GM18951 (cell line): ENCODE data around the gene SLC6A15.

Source experiments
- POLR2A ChIP-seq: IDR thresholded peaks from 4 replicates; pipeline ENCODE4 v1.6.1; 2011; ENCODE audit warnings: mild to moderate bottlenecking; ENCODE audit not compliant: insufficient read length, insufficient read depth; ENCODE audit errors: extremely low read depth
- in situ Hi-C: fragments of 300-500 bp; cut with MboI; formaldehyde crosslinking; loops from one replicate; pipeline ENCODE4 v1.12.0; 2022; ENCODE audit warnings: low sequenced_read_pairs, mixed read lengths, inconsistent platforms; ENCODE audit not compliant: unreplicated experiment

SLC6A15 gene

GRCh38 chr12:84843593-84844144 is 68.9 kb downstream of the SLC6A15 start:
- TF ChIP-seq POLR2A = no peak
- in situ Hi-C loops = no loop called here

- no peak for TF ChIP-seq POLR2A
- in situ Hi-C loops = no loop called here
These were observed 70.1 kb downstream of the SLC6A15 start for GRCh38 chr12:84842406-84843013.

- in situ Hi-C loops = no loop called here
- no peak for TF ChIP-seq POLR2A
These were observed 71.0 kb downstream of the SLC6A15 start for GRCh38 chr12:84841591-84841990.

GRCh38 chr12:84840356-84840755 is 72.2 kb downstream of the SLC6A15 start:
- in situ Hi-C loops = no loop called here

GRCh38 chr12:84826925-84827324 is 85.7 kb downstream of the SLC6A15 start:
- in situ Hi-C loops = no loop called here
- TF ChIP-seq POLR2A = no peak

More at GRCh38 chr12:84840356-84840755, 72.2 kb downstream of the SLC6A15 start:
- TF ChIP-seq POLR2A = no peak

GRCh38 chr12:84825149-84825548 is 87.5 kb downstream of the SLC6A15 start:
- TF ChIP-seq POLR2A = no peak
- in situ Hi-C loops = no loop called here

GRCh38 chr12:84822525-84822924 is 90.1 kb downstream of the SLC6A15 start:
- in situ Hi-C loops = no loop called here
- TF ChIP-seq POLR2A = no peak

- TF ChIP-seq POLR2A = no peak
- in situ Hi-C loops = no loop called here
These were observed 95.5 kb downstream of the SLC6A15 start for GRCh38 chr12:84816916-84817695.

GRCh38 chr12:84814664-84815245 is 97.8 kb downstream of the SLC6A15 start:
- no peak for TF ChIP-seq POLR2A
- in situ Hi-C loops = no loop called here

GRCh38 chr12:84813780-84814663 is 98.6 kb downstream of the SLC6A15 start:
- in situ Hi-C loops = no loop called here
- TF ChIP-seq POLR2A = no peak

GRCh38 chr12:84811291-84811690 is 101.3 kb downstream of the SLC6A15 start:
- in situ Hi-C loops = no loop called here
- no peak for TF ChIP-seq POLR2A

- in situ Hi-C loops = no loop called here
- TF ChIP-seq POLR2A = no peak
These were observed 102.0 kb downstream of the SLC6A15 start for GRCh38 chr12:84810611-84811010.
